Prostate gland (tissue), 2 donors: ENCODE results near the gene TXN2. TPM values are rescaled to one million over a fixed set of nuclear protein-coding genes. Genes with fewer than 3 reads are reported as not detected.
"Not testable (repeated sequence)": the region's sequence is repeated elsewhere in the genome, so short reads cannot be mapped to it uniquely, and the experiment has no call there.

Experiments used
- DNase-seq: peaks from one replicate; pipeline ENCODE4 v3.0.0-alpha.2; 2019; ENCODE audit warnings: low spot score
- H3K27ac ChIP-seq, 2 donors: fragments of 200-600 bp; sonication (generic); 2 replicates each; pipeline ENCODE4 v1.5.1; 2017 to 2019
- H3K27me3 ChIP-seq: fragments of 200-600 bp; sonication (generic); replicated peaks from 2 replicates; pipeline ENCODE4 v1.5.1; 2019; ENCODE audit not compliant: insufficient read depth
- H3K36me3 ChIP-seq, 2 donors: fragments of 200-600 bp; sonication (generic); 1 replicate in 1 of 2; 2 replicates in 1 of 2; pipeline versions ENCODE4 v1.5.1 to v1.8.1; 2017 to 2019
- H3K4me1 ChIP-seq: fragments of 200-600 bp; sonication (generic); replicated peaks from 2 replicates; pipeline ENCODE4 v1.5.1; 2019
- H3K4me3 ChIP-seq, 2 donors: fragments of 200-600 bp; sonication (generic); 2 replicates each; pipeline ENCODE4 v1.5.1; 2017 to 2019
- H3K9me3 ChIP-seq: fragments of 200-600 bp; sonication (generic); 2 replicates; pipeline ENCODE4 v1.5.1; 2017
- CTCF ChIP-seq, 4 experiments: fragments of 200-600 bp in 2 of 4; fragments of 450-650 bp in 2 of 4; sonication (generic) in 2 of 4; IDR thresholded peaks; 1 replicate in 3 of 4; 2 replicates in 1 of 4; pipeline ENCODE4 v1.5.1; 2016 to 2019; ENCODE audit warnings: antibody characterized with exemption in 4 of 4, mild to moderate bottlenecking in 2 of 4, moderate library complexity in 2 of 4
- POLR2A ChIP-seq: fragments of 450-650 bp; IDR thresholded peaks from one replicate; pipeline ENCODE4 v1.6.1; 2016; ENCODE audit warnings: antibody characterized with exemption, mild to moderate bottlenecking
- POLR2AphosphoS5 ChIP-seq: sonication (generic); formaldehyde crosslinking; IDR thresholded peaks from one replicate; pipeline ENCODE4 v1.6.1; 2017; ENCODE audit warnings: antibody characterized with exemption
- WGBS: methylation state at CpG from one replicate; pipeline ENCODE4 v1.1.5; 2018; 5-methylcytosine and 5-hydroxymethylcytosine counted together
- intact Hi-C: fragments of 100-400 bp; cut with DNase I; formaldehyde crosslinking; loops from one replicate; pipeline ENCODE4 v1.14.2; 2022
- total RNA-seq, 2 donors: library from RNA; depleted of rRNA; stranded (reverse); fragments of >200 nt; gene quantifications; one replicate each; pipeline ENCODE4 v1.1.0, GENCODE V29; 2016

Gene TXN2
- total RNA-seq, 2 donors from 2014 or later, result 74.3 to 148 TPM

- WGBS, result 89% methylated on average over 3 of the region's 3 CpGs
- peaks cover 40 to 53% of the 10 kb centered on the region in 2 donors for H3K36me3 ChIP-seq
- intact Hi-C loops, result loop anchor here (10.0 kb wide), 2 partner anchors 244 to 1216 kb away; no protein-coding TSS in a partner anchor
- no peak overlapping the region for H3K4me3 ChIP-seq
- no peaks in the 10 kb centered on the region for H3K4me1 ChIP-seq
- no peak overlapping the region for H3K27ac ChIP-seq
- TF ChIP-seq POLR2AphosphoS5 (no peak), CTCF (IDR thresholded peaks at IDR 0.05) (no peak), POLR2A (no peak)
- DNase-seq, result no peak
- H3K9me3 ChIP-seq, result no peaks in the 10 kb centered on the region
- H3K27me3 ChIP-seq, result no peaks in the 10 kb centered on the region
These were observed 39.0 kb upstream of the TXN2 start for GRCh38 chr22:36520423-36520822.

GRCh38 chr22:36519906-36520305 lies 38.5 kb upstream of the TXN2 start:
- not testable (repeated sequence) for H3K9me3 ChIP-seq, H3K27ac ChIP-seq, H3K4me3 ChIP-seq, DNase-seq, H3K4me1 ChIP-seq, H3K27me3 ChIP-seq
- peaks cover 44 to 52% of the 10 kb centered on the region in 2 donors for H3K36me3 ChIP-seq
- intact Hi-C loops, result loop anchor here (10.0 kb wide), 2 partner anchors 245 to 1215 kb away; no protein-coding TSS in a partner anchor
- WGBS, result 87% methylated on average over 2 of the region's 2 CpGs

- no peaks in the 10 kb centered on the region for H3K27me3 ChIP-seq
- TF ChIP-seq POLR2AphosphoS5 (no peak), POLR2A (no peak), CTCF (IDR thresholded peaks at IDR 0.05) (no peak)
- H3K9me3 ChIP-seq, result no peaks in the 10 kb centered on the region
- intact Hi-C loops, result no loop called here
- H3K36me3 ChIP-seq, result peaks cover 40 to 48% of the 10 kb centered on the region in 2 donors
- no peaks in the 10 kb centered on the region for H3K4me1 ChIP-seq
- WGBS, result 91% methylated on average over 1 of the region's 1 CpG
- no peak for DNase-seq
- H3K27ac ChIP-seq, result no peak overlapping the region
- H3K4me3 ChIP-seq, result no peak overlapping the region
These were observed 33.3 kb upstream of the TXN2 start for GRCh38 chr22:36514766-36515165.

- Histone ChIP-seq H3K4me3 (no peak overlapping the region), H3K4me1 (no peaks in the 10 kb centered on the region), H3K27ac (no peak overlapping the region), H3K27me3 (no peaks in the 10 kb centered on the region), H3K36me3 (peaks cover 26 to 34% of the 10 kb centered on the region in 2 donors), H3K9me3 (no peaks in the 10 kb centered on the region)
- 83% methylated on average over 4 of the region's 4 CpGs for WGBS
- intact Hi-C loops, result no loop called here
- DNase-seq, result no peak
- TF ChIP-seq POLR2A (no peak), CTCF (IDR thresholded peaks at IDR 0.05) (no peak), POLR2AphosphoS5 (no peak)
These were observed 31.6 kb upstream of the TXN2 start for GRCh38 chr22:36512991-36513390.

GRCh38 chr22:36512333-36512732 lies 30.9 kb upstream of the TXN2 start:
- DNase-seq, result no peak
- no peaks in the 10 kb centered on the region for H3K4me1 ChIP-seq
- no peak for TF ChIP-seq POLR2A
- TF ChIP-seq POLR2AphosphoS5, result no peak
- TF ChIP-seq CTCF (IDR thresholded peaks at IDR 0.05), result no peak
- no peaks in the 10 kb centered on the region for H3K27me3 ChIP-seq
- no peak overlapping the region for H3K4me3 ChIP-seq
- WGBS, result 96% methylated on average over 8 of the region's 8 CpGs
- no peaks in the 10 kb centered on the region for H3K9me3 ChIP-seq
- intact Hi-C loops, result no loop called here
- H3K27ac ChIP-seq, result no peak overlapping the region
- H3K36me3 ChIP-seq, result peaks cover 26 to 28% of the 10 kb centered on the region in 2 donors
